Measurements from ENCODE around the gene PRSS23. TPM values are rescaled to one million over a fixed set of nuclear protein-coding genes. Genes with fewer than 3 reads are reported as not detected.

PRSS23 gene
- total RNA-seq, 1 donor from 2014 or later = 40.3 TPM

DNA sequence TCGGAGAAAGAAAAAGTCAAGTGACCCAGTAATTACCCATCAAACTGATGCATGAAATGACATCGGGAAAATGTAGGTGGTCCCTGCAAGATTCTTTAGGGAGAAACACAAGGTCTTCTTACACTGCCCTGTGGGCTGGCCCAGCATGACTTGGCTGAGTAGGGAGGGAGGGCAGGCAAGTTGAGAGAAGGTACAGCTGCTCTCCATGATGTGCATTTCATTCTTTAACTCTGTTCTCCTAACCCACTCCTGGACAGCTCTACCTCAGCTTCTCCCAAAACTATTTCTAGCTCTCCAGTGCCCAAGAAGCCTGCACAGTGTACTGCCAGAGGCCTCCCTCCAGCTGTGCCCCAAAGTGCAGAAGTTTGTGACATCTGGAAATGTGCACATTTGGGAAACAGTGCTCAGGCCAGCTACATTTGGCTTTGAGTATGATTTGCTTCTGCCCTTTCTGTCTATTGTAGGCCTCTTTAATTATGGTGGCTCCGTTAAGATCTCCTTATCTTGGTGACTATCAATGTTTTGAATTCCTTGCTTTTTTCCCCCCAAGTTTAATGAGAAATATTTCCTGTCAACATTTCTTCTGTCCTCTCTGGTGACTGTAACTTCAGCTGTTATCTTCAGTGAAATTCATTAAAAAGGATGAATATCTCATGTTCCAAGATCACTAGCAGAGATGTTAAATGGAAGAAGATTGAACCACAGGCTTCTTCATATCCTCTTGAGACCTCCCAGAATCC is 26.7 kb upstream of the PRSS23 start:
- Histone ChIP-seq H3K9me3 (no peaks in the 10 kb centered on the region), H3K4me1 (no peaks in the 10 kb centered on the region), H3K4me3 (no peak overlapping the region), H3K27me3 (ENCODE audit: low read depth) (no peaks in the 10 kb centered on the region), H3K36me3 (no peaks in the 10 kb centered on the region), H3K27ac (no peak overlapping the region)
- DNase-seq (no peak), ATAC-seq (no peak)
- TF ChIP-seq, protein P1, sequence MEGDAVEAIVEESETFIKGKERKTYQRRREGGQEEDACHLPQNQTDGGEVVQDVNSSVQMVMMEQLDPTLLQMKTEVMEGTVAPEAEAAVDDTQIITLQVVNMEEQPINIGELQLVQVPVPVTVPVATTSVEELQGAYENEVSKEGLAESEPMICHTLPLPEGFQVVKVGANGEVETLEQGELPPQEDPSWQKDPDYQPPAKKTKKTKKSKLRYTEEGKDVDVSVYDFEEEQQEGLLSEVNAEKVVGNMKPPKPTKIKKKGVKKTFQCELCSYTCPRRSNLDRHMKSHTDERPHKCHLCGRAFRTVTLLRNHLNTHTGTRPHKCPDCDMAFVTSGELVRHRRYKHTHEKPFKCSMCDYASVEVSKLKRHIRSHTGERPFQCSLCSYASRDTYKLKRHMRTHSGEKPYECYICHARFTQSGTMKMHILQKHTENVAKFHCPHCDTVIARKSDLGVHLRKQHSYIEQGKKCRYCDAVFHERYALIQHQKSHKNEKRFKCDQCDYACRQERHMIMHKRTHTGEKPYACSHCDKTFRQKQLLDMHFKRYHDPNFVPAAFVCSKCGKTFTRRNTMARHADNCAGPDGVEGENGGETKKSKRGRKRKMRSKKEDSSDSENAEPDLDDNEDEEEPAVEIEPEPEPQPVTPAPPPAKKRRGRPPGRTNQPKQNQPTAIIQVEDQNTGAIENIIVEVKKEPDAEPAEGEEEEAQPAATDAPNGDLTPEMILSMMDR (IDR thresholded peaks at IDR 0.05) = no peak
- intact Hi-C loops (cut with DNase I) = no loop called here

DNA sequence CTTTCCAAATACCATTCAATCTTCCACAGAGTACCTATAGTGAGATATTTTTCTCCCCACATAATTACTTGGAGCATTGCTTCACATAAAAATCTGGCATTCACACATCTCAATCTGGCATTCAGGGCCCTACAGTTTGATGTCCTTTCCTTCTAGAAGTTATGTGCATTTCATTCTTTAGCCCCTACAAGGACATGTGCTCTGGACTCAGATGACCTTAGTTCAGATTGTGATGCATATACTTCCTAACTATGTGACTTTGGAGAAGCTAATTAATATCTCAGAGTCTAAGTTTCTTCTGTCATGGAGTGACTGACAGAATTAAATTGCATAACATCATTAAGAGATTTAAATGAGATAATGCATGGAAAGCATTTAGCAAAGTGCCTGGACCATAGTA is 25.9 kb upstream of the PRSS23 start:
- Histone ChIP-seq H3K4me3 (no peak overlapping the region), H3K27ac (no peak overlapping the region), H3K4me1 (no peaks in the 10 kb centered on the region), H3K36me3 (no peaks in the 10 kb centered on the region), H3K27me3 (ENCODE audit: low read depth) (no peaks in the 10 kb centered on the region), H3K9me3 (no peaks in the 10 kb centered on the region)
- no peak for DNase-seq
- no peak for ATAC-seq
- intact Hi-C loops (cut with DNase I) = no loop called here
- TF ChIP-seq, protein P1 (IDR thresholded peaks at IDR 0.05) = no peak

DNA sequence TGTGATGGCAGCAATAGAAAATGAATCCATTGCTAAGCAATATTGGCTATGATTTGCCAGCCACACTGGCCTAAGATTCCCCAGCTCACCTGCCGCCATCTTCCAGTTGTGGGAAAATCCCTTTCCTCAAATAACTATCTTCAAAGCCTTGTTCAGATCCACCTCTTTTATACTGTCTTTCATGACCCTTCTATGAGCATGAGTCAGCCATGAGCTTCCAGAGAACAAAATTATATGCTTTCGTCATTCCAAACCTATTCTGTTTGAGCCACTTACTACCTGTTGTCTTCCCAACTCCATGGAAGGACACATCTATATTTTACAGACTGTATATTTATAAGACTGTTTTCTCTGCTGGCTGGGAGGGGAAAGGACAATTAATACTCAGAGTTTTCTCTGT is 25.0 kb upstream of the PRSS23 start:
- Histone ChIP-seq H3K27ac (no peak overlapping the region), H3K9me3 (no peaks in the 10 kb centered on the region), H3K4me3 (no peak overlapping the region), H3K36me3 (no peaks in the 10 kb centered on the region), H3K27me3 (ENCODE audit: low read depth) (no peaks in the 10 kb centered on the region), H3K4me1 (no peaks in the 10 kb centered on the region)
- DNase-seq (no peak), ATAC-seq (no peak)
- TF ChIP-seq, protein P1 (IDR thresholded peaks at IDR 0.05) = no peak
- intact Hi-C loops (cut with DNase I) = no loop called here

DNA sequence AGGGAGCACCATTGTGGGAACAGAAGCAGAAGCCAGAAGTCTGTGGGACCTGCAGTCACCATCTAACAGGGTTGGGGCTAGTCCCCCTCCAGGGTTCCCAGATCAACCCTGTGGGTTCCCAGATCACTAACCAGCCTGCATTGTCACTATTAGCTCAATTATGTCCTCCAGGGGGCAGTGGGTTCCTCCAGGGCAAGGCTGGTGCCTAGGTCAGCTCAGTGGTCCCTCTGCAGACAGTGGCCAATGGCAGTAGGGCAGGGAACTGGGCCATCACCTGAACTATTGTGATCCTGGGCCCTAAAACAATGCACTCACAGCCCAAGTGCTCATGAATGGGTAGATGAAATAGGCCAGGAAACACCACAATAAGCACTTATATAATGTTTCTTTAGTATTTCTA is 18.8 kb upstream of the PRSS23 start:
- H3K9me3 ChIP-seq = no peaks in the 10 kb centered on the region
- no peak overlapping the region for H3K27ac ChIP-seq
- intact Hi-C loops (cut with DNase I) = no loop called here
- TF ChIP-seq, protein P1 (IDR thresholded peaks at IDR 0.05) = no peak
- no peaks in the 10 kb centered on the region for H3K27me3 ChIP-seq (ENCODE audit: low read depth)
- H3K4me1 ChIP-seq = no peaks in the 10 kb centered on the region
- ATAC-seq (no peak), DNase-seq (no peak)
- no peaks in the 10 kb centered on the region for H3K36me3 ChIP-seq
- H3K4me3 ChIP-seq = no peak overlapping the region

DNA sequence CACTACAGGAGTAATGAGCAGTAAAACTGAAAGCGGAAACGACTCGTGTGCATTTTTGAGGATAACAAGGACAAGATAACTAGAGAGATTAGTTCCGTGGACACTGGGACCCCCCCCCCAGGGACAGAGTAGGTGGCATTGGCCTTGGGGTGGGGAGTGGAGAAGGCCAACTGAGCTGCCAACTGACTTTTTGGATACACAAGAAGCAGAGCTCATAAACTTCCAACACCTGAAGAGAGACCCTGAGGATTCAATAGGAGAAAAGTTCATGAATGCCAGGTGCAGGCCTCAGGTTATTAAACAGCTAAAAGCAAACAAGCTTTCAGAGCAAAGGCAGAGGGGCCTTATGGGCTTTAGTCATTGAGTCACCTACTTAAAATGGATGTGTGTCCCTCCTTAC is 17.6 kb upstream of the PRSS23 start:
- H3K27me3 ChIP-seq (ENCODE audit: low read depth) = no peaks in the 10 kb centered on the region
- H3K36me3 ChIP-seq = no peaks in the 10 kb centered on the region
- intact Hi-C loops (cut with DNase I) = no loop called here
- H3K4me1 ChIP-seq = no peaks in the 10 kb centered on the region
- TF ChIP-seq, protein P1 (IDR thresholded peaks at IDR 0.05) = no peak
- H3K9me3 ChIP-seq = no peaks in the 10 kb centered on the region
- H3K4me3 ChIP-seq = no peak overlapping the region
- DNase-seq = no peak
- ATAC-seq = no peak
- no peak overlapping the region for H3K27ac ChIP-seq

Measured in lower lobe of right lung (tissue), 2 donors.